ENCODE results near the gene SLC4A8.
"Not testable (repeated sequence)": the region's sequence is repeated elsewhere in the genome, so short reads cannot be mapped to it uniquely, and the experiment has no call there.

Gene SLC4A8

DNA sequence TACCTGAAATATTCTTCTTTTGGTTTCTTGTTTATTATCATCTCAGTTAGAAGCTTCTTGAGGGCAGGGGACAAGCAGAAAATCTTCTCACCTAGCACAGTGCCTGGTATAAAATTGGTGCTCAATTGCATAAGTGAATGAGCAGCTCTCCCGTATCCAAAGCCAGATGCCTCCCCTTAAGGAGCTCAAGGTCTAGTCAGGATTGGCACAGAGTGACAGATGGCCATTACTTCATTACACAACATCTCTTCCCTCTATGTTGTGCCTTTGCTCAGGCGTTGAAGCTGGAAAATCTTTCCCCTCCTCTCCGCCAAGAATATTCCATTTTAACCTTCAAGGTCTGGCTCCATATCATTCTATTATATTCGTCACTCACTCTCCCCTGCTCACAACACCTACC, 3.6 kb downstream of the SLC4A8 start:
- DNase-seq (ENCODE audit: low read depth in 4 of 4, low spot score in 1 of 4) = no peak

GRCh38 chr12:51429700-51430099, 5.1 kb downstream of the SLC4A8 start:
- DNase-seq (ENCODE audit: low read depth in 4 of 4, low spot score in 1 of 4) = no peak

DNA sequence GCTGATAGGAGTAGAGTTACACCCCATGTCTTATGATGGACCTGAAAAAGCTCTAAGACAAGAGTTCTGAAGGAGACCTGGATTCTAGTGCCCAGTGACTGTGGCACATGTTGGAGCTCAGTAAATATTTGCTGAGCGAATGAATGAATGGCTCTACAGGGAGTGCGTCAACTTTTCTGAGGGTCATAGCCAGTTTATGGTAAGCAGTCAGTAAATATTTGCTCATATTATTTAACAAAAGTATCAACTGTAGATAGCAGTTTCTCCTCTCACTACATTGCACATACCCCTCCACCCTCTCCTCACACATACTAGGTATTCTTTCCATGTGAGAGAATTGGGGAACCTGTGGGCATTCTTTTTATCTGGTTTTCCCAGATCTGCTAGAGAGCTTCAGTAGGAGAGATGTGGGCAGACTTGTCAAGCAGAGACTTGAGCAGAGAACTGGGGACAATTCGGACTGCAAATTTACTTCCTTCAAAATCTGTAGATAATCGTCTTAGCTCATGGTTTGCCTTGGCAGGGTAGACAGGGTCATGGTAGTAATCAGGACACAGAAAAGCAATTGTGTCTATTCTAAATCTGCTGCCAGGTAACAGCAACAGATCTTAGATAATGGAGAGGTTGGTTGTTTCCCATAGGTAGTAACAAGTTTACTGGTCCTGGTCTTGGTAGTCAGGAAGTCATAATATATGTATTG, 5.7 kb downstream of the SLC4A8 start:
- DNase-seq (ENCODE audit: low read depth in 4 of 4, low spot score in 1 of 4) = no peak

- no peak for DNase-seq (ENCODE audit: low read depth in 4 of 4, low spot score in 1 of 4)
Observed at GRCh38 chr12:51432921-51433320, 8.3 kb downstream of the SLC4A8 start.

GRCh38 chr12:51434305-51434704, 9.7 kb downstream of the SLC4A8 start:
- no peak for DNase-seq (ENCODE audit: low read depth in 4 of 4, low spot score in 1 of 4)

- DNase-seq (ENCODE audit: low read depth in 4 of 4, low spot score in 1 of 4) = no peak
Observed at GRCh38 chr12:51437431-51437830, 12.8 kb downstream of the SLC4A8 start.

DNA sequence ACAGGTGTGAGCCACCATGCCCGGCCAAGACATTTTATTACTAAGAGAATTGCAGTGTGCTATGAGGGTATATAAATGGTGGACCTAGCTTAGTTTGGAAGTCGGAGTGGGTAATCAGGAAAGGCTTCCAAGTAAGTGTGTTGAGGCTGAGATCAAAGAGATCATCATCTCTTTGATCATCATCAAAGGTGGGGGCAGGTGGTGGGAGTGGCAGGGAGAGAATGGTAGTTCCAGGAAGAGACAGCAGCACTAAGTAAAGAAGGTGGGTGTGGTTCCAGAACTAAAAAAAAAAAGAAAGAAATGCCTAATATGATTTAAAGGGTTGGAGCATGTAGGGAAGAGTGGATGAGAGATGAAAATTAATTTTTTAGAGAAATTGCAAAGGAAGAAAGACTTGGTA, 14.7 kb downstream of the SLC4A8 start:
- DNase-seq (ENCODE audit: low read depth in 4 of 4, low spot score in 1 of 4) = no peak

DNA sequence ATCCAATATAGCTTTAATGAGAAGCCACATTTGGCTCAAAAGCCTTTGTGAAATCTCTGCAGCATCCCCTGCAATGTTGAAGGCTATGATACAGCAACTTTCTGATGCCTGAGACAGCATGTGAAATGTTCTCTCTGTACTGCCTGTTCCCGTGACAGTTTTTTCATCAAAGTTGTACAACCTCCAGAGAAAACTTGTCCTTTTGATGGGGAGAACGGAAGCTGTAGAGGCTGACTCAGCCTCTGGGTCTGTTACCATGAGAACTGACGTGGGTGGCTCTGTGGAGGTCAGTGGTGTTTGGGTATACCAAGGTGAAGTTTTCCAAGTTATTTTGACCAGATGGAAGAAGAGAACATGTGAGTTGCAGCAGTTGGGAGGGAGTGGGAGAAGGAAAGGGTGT, 17.0 kb downstream of the SLC4A8 start:
- no peak for DNase-seq (ENCODE audit: low read depth in 4 of 4, low spot score in 1 of 4)

- DNase-seq (ENCODE audit: low read depth in 4 of 4, low spot score in 1 of 4) = no peak
Observed at GRCh38 chr12:51442324-51442723, 17.7 kb downstream of the SLC4A8 start.

DNA sequence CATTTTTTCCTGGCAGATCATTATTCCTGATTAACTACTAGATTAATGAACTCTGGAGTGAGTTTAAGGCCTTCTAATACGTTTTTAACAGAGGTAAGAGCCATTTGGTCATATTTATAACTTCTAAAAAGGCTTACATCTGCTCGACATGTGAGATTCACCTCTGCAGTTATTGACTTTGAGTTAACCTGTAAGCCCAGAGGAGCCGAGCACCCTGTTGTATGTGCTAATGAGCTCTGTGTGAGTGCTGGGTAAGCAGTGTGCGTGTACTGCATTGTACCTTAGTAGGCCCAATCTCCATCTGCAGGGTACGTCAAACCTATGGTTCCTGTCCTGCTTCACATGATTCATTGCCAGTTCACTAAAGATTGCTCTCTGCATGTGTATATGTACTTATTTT, 18.9 kb downstream of the SLC4A8 start:
- no peak for DNase-seq (ENCODE audit: low read depth in 4 of 4, low spot score in 1 of 4)

GRCh38 chr12:51448618-51449256, 24.1 kb downstream of the SLC4A8 start:
- DNase-seq (ENCODE audit: low read depth in 4 of 4, low spot score in 1 of 4) = no peak

DNA sequence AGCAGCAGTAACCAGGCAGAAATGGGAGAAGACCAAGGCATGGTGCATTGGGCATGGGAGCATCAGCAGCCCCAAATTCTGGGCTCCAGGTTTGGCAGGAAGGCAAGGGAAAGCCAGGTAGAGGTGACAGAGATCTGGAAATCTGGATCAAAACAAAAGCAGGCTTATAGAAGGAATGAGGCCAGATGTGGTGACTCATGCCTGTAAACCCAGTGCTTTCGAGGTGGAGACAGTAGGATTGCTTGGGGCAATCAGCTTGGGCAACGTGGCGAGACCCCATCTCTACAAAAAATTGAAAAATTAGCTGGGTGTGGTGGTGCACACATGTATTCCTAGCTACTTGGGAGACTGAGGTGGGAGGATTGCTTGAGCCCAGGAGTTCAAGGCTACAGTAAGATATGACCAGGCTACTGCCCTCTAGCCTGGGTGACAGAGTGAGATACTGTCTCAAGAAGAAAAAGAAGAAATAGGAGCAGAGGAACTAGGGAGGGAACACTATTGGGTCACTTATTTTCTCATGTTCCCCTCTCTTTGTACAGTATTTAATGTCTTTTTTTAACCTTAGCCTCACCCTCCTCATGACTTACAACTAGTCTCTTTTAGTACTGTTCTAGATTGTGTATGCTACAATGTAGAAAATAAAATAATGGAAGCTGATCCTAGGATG, 25.1 kb downstream of the SLC4A8 start:
- no peak for DNase-seq (ENCODE audit: low read depth in 4 of 4, low spot score in 1 of 4)

- no peak for DNase-seq (ENCODE audit: low read depth in 4 of 4, low spot score in 1 of 4)
Observed at GRCh38 chr12:51450333-51450732, 25.7 kb downstream of the SLC4A8 start.

DNA sequence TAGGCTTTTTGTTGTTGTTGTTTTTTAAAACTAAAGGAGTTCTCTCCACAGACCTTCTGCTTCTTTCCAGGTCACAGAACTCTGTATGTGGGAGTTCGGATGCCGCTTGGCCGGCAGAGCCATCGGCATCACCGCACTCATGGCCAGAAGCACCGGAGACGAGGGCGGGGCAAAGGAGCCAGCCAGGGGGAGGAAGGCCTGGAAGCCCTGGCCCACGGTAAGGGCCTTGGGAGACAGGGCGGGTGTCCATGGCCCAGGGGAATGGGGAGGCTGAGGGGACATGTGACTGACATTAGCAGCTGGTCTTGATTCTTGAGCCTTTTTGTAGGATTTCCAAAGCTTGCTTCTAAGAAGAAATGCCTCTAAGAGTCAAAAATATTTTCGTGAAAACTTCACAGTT, 26.2 kb downstream of the SLC4A8 start:
- DNase-seq (ENCODE audit: low read depth in 4 of 4, low spot score in 1 of 4) = no peak

- not testable (repeated sequence) for DNase-seq (ENCODE audit: low read depth in 4 of 4, low spot score in 1 of 4)
Observed at GRCh38 chr12:51454016-51454415, 29.4 kb downstream of the SLC4A8 start.

- DNase-seq (ENCODE audit: low read depth in 4 of 4, low spot score in 1 of 4) = not testable (repeated sequence)
Observed at GRCh38 chr12:51455050-51455449, 30.4 kb downstream of the SLC4A8 start.

DNA sequence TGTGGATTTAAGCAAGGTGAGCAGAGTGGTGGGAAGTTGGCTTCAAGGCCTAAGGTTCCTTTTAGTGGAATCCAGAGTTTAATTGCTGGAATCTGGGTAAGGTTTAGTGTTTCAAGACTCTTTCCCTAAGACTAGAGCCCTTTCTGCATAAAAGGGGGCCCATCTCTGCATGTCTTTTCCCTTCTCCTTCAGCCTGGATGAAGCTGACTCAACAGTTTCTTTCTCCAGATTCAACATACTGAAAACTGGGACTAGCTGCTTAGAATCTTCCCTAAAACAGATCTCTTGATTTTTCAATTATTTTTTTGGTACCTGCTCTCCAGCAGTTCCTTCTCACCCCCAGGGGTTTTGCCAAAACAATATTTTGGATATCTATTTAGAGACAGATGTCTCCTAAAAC, 34.0 kb downstream of the SLC4A8 start:
- no peak for DNase-seq (ENCODE audit: low read depth in 4 of 4, low spot score in 1 of 4)

- DNase-seq (ENCODE audit: low read depth in 4 of 4, low spot score in 1 of 4) = no peak
Observed at GRCh38 chr12:51460519-51460918, 35.9 kb downstream of the SLC4A8 start.

DNA sequence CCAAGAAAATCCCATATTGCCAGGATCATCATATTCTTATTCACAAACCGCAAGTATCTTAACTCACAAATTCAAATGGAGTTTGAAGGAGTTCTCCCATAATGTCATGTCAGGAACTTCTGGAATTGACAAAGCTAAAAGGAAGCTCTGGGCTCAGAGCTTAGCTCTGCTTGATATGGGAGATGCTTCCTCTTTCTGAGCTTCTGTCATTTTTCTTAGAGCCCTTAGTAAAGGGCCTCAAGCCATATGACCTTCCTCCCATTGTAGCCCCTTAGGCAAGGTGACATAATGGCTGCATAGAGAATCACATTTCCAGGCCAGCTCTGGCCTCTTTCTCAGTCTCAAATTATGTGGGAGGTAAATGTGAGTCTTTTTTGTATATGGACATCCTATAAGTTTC, 40.9 kb downstream of the SLC4A8 start:
- DNase-seq (ENCODE audit: low read depth in 4 of 4, low spot score in 1 of 4) = no peak

DNA sequence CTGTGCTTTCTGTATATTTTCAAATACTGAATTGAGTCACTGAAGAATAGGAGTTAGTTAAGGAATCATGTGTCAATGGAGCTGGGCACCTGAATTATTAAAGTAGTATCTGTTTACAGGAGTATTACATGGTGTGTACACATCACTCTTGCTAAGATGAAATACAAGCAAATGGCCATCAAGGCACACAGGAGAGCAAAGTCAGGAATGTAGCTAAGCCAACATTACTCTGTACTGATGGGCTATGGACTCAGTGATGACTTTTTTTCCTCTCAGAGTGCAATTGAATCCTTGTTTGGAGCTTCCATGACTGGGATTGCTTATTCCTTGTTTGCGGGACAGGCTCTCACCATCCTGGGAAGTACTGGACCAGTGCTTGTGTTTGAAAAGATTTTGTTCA, 45.5 kb downstream of the SLC4A8 start:
- no peak for DNase-seq (ENCODE audit: low read depth in 4 of 4, low spot score in 1 of 4)

DNA sequence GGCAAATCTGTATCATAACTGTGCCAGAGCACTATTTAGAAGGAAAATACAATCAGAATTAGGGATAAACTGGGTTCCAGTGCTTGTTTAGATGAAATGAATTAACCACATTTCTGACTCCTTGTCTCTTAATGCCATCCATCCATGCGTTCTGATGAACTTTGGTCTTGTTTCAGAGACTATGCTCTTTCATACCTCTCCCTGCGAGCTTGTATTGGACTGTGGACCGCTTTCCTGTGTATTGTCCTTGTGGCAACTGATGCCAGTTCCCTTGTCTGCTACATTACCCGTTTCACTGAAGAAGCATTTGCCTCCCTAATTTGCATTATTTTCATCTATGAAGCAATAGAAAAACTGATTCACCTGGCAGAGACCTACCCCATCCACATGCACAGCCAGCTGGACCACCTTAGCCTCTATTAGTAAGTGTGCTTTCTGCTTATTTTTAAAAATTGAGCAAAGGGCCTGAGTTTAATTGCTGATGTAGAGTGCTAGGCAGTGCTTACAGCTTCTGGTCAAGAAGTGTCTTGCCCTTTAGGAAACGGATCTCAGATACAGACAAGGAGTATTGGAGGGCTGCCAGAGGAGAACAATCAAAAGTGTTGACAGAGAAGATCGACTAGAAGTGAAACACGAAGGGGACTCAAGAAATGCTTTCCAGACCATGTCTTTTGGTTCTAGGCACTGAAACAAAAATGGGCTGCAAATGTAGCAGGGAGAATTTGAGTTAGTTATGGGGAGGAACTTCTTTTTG, 46.7 kb downstream of the SLC4A8 start:
- DNase-seq (ENCODE audit: low read depth in 4 of 4, low spot score in 1 of 4) = no peak

DNA sequence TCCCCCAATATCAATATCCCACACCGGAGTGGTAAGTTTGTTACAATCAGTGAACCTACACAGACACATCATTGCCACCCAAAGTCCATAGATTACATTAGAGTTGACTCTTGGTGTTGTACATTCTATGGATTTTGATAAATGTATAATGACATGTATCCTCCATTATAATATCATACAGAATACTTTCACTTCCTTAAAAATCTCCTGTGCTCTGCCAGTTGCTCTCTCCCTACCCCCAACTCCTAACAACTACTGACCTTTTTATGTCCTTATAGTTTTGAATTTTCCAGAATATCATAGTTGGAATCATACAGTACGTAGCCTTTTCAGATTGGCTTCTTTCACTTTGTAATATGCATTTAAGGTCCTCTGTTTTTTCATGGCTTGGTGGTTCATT, 48.4 kb downstream of the SLC4A8 start:
- no peak for DNase-seq (ENCODE audit: low read depth in 4 of 4, low spot score in 1 of 4)

All from stimulated activated CD4-positive, alpha-beta T cell treated with anti-CD3 and anti-CD28 coated beads, Interleukin-1b, Interleukin-23, amount 100 ng/mL, for 24 hours (primary cell).